Measurements from ENCODE around the gene APLP2.

Gene APLP2

DNA sequence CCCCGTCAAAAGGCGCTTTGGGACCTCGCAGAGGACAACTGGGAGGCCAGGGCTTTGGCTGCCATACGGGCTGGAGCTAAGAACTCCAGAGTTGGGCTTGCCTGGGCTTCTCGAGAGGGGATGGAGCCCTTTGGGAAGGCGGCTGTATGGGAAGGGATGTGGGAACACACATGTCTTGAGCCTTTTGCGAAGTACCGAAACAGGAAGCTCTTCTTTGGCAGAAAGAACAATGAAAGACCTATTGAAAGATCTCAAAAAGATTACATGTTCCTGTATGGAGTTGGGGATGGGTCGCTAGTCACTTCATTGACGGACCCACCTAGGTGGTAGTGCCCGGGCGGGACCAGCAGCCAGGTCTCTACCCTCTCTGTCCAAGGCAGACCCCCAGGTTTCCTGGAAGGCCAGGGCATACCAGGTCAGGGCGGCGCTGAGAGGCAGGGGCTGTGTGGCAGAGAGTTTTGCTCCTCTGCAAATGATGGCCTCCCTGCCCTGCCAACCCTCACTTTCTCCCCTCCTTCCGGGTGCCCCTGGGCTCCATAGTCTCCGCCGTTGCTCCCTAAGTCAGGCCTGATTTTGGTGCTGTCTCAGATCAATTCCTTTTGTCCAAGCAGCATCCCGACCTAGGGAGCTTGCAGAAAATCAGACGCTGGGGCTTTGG, 90.9 kb downstream of the APLP2 start:
- Histone ChIP-seq H3K27ac (ENCODE audit: low read depth, low read length) (no peak overlapping the region), H3K9me3 (ENCODE audit: insufficient read depth, low read depth, low read length) (no peaks in the 10 kb centered on the region), H3K27me3 (ENCODE audit: insufficient read depth, low read length) (peaks cover 66% of the 10 kb centered on the region), H3K4me1 (ENCODE audit: insufficient read depth, low read length) (peaks cover 14% of the 10 kb centered on the region), H3K36me3 (ENCODE audit: insufficient read depth, low read length) (no peaks in the 10 kb centered on the region), H3K9ac (ENCODE audit: low read depth, low read length) (peak overlapping the region; percentile 61; the same call in 1 of the 2 replicates), H3K4me3 (ENCODE audit: low read length) (peak overlapping the region; percentile 49)
- 68% methylated on average over 19 of the region's 19 CpGs for WGBS

- peaks cover 12% of the 10 kb centered on the region for H3K4me1 ChIP-seq (ENCODE audit: insufficient read depth, low read length)
- H3K9ac ChIP-seq (ENCODE audit: low read depth, low read length): no peak overlapping the region
- H3K27me3 ChIP-seq (ENCODE audit: insufficient read depth, low read length): peaks cover 76% of the 10 kb centered on the region
These were observed 91.9 kb downstream of the APLP2 start for GRCh38 chr11:130161441-130162145.

GRCh38 chr11:130162733-130163132, 93.0 kb downstream of the APLP2 start:
- Histone ChIP-seq H3K4me1 (ENCODE audit: insufficient read depth, low read length) (peaks cover 8% of the 10 kb centered on the region), H3K4me3 (ENCODE audit: low read length) (no peak overlapping the region), H3K9ac (ENCODE audit: low read depth, low read length) (no peak overlapping the region), H3K27me3 (ENCODE audit: insufficient read depth, low read length) (peaks cover 74% of the 10 kb centered on the region), H3K36me3 (ENCODE audit: insufficient read depth, low read length) (no peaks in the 10 kb centered on the region), H3K9me3 (ENCODE audit: insufficient read depth, low read depth, low read length) (no peaks in the 10 kb centered on the region), H3K27ac (ENCODE audit: low read depth, low read length) (no peak overlapping the region)
- 94% methylated on average over 5 of the region's 5 CpGs for WGBS

More at GRCh38 chr11:130161441-130162145, 91.9 kb downstream of the APLP2 start:
- H3K9me3 ChIP-seq (ENCODE audit: insufficient read depth, low read depth, low read length): no peaks in the 10 kb centered on the region
- no peak overlapping the region for H3K27ac ChIP-seq (ENCODE audit: low read depth, low read length)
- WGBS: 75% methylated on average over 11 of the region's 11 CpGs
- no peaks in the 10 kb centered on the region for H3K36me3 ChIP-seq (ENCODE audit: insufficient read depth, low read length)
- H3K4me3 ChIP-seq (ENCODE audit: low read length): no peak overlapping the region

- H3K9ac ChIP-seq (ENCODE audit: low read depth, low read length): no peak overlapping the region
- H3K27ac ChIP-seq (ENCODE audit: low read depth, low read length): no peak overlapping the region
- H3K4me1 ChIP-seq (ENCODE audit: insufficient read depth, low read length): peaks cover 8% of the 10 kb centered on the region
- H3K9me3 ChIP-seq (ENCODE audit: insufficient read depth, low read depth, low read length): no peaks in the 10 kb centered on the region
- peaks cover 74% of the 10 kb centered on the region for H3K27me3 ChIP-seq (ENCODE audit: insufficient read depth, low read length)
- H3K4me3 ChIP-seq (ENCODE audit: low read length): no peak overlapping the region
- H3K36me3 ChIP-seq (ENCODE audit: insufficient read depth, low read length): no peaks in the 10 kb centered on the region
- 70% methylated on average over 13 of the region's 13 CpGs for WGBS
These were observed 93.9 kb downstream of the APLP2 start for GRCh38 chr11:130163346-130164220.

DNA sequence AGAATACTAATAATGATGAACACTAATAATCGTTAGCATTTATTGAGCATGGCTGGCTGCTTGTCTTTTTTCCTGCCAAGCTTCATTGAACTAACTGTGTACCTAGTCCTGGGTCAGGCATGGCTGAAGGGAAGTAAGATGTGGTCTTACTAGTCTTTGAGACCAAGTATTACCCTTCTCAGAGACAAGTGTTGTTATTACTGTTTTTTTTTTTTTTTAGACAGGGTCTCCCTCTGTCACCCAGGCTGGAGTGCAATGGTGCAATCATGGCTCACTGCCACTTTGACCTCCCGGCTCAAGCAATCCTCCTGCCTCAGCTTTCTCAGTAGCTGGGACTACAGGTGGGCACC, 94.5 kb downstream of the APLP2 start:
- H3K4me3 ChIP-seq (ENCODE audit: low read length): no peak overlapping the region
- peaks cover 8% of the 10 kb centered on the region for H3K4me1 ChIP-seq (ENCODE audit: insufficient read depth, low read length)
- H3K9me3 ChIP-seq (ENCODE audit: insufficient read depth, low read depth, low read length): no peaks in the 10 kb centered on the region
- H3K27ac ChIP-seq (ENCODE audit: low read depth, low read length): no peak overlapping the region
- H3K9ac ChIP-seq (ENCODE audit: low read depth, low read length): no peak overlapping the region
- no peaks in the 10 kb centered on the region for H3K36me3 ChIP-seq (ENCODE audit: insufficient read depth, low read length)
- WGBS: 99% methylated on average over 2 of the region's 2 CpGs
- peaks cover 72% of the 10 kb centered on the region for H3K27me3 ChIP-seq (ENCODE audit: insufficient read depth, low read length)

- Histone ChIP-seq H3K4me3 (ENCODE audit: low read length) (no peak overlapping the region), H3K27me3 (ENCODE audit: insufficient read depth, low read length) (peaks cover 72% of the 10 kb centered on the region), H3K36me3 (ENCODE audit: insufficient read depth, low read length) (no peaks in the 10 kb centered on the region), H3K27ac (ENCODE audit: low read depth, low read length) (no peak overlapping the region), H3K4me1 (ENCODE audit: insufficient read depth, low read length) (peaks cover 4% of the 10 kb centered on the region), H3K9ac (ENCODE audit: low read depth, low read length) (no peak overlapping the region), H3K9me3 (ENCODE audit: insufficient read depth, low read depth, low read length) (no peaks in the 10 kb centered on the region)
- 91% methylated on average over 6 of the region's 9 CpGs for WGBS
These were observed 96.1 kb downstream of the APLP2 start for GRCh38 chr11:130165601-130166456.

GRCh38 chr11:130166457-130166784, 96.7 kb downstream of the APLP2 start:
- H3K36me3 ChIP-seq (ENCODE audit: insufficient read depth, low read length): no peaks in the 10 kb centered on the region
- no peak overlapping the region for H3K4me3 ChIP-seq (ENCODE audit: low read length)
- H3K9ac ChIP-seq (ENCODE audit: low read depth, low read length): no peak overlapping the region
- H3K4me1 ChIP-seq (ENCODE audit: insufficient read depth, low read length): no peaks in the 10 kb centered on the region
- H3K27ac ChIP-seq (ENCODE audit: low read depth, low read length): no peak overlapping the region
- H3K9me3 ChIP-seq (ENCODE audit: insufficient read depth, low read depth, low read length): no peaks in the 10 kb centered on the region
- H3K27me3 ChIP-seq (ENCODE audit: insufficient read depth, low read length): peaks cover 72% of the 10 kb centered on the region
- WGBS: 91% methylated on average over 4 of the region's 4 CpGs

DNA sequence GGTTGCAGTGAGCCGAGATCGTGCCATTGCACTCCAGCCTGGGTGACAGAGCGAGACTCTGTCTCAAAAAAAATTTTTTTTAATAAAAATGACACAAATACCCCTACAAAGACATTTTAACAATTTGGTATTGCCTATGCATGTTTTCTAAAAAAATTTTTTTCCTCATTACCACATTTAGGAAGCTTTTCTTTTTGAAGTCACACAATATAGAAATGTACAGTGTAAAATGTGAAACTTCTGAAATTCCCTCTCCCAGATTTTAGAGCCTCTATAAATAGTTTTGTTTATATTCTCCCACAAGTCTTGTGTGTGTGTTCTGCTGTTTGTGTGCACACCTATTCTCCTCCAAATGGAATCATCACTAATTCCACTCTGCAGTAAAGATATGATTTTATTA, 97.5 kb downstream of the APLP2 start:
- Histone ChIP-seq H3K36me3 (ENCODE audit: insufficient read depth, low read length) (no peaks in the 10 kb centered on the region), H3K4me3 (ENCODE audit: low read length) (no peak overlapping the region), H3K27ac (ENCODE audit: low read depth, low read length) (no peak overlapping the region), H3K9me3 (ENCODE audit: insufficient read depth, low read depth, low read length) (no peaks in the 10 kb centered on the region), H3K9ac (ENCODE audit: low read depth, low read length) (no peak overlapping the region), H3K27me3 (ENCODE audit: insufficient read depth, low read length) (peaks cover 72% of the 10 kb centered on the region), H3K4me1 (ENCODE audit: insufficient read depth, low read length) (no peaks in the 10 kb centered on the region)
- 100% methylated on average over 3 of the region's 3 CpGs for WGBS

GRCh38 chr11:130168105-130168504, 98.4 kb downstream of the APLP2 start:
- H3K27ac ChIP-seq (ENCODE audit: low read depth, low read length): no peak overlapping the region
- no peaks in the 10 kb centered on the region for H3K9me3 ChIP-seq (ENCODE audit: insufficient read depth, low read depth, low read length)
- no peak overlapping the region for H3K4me3 ChIP-seq (ENCODE audit: low read length)
- 95% methylated on average over 7 of the region's 7 CpGs for WGBS
- H3K9ac ChIP-seq (ENCODE audit: low read depth, low read length): no peak overlapping the region
- peaks cover 68% of the 10 kb centered on the region for H3K27me3 ChIP-seq (ENCODE audit: insufficient read depth, low read length)
- H3K4me1 ChIP-seq (ENCODE audit: insufficient read depth, low read length): no peaks in the 10 kb centered on the region
- no peaks in the 10 kb centered on the region for H3K36me3 ChIP-seq (ENCODE audit: insufficient read depth, low read length)

- H3K9me3 ChIP-seq (ENCODE audit: insufficient read depth, low read depth, low read length): no peaks in the 10 kb centered on the region
- no peak overlapping the region for H3K4me3 ChIP-seq (ENCODE audit: low read length)
- H3K27ac ChIP-seq (ENCODE audit: low read depth, low read length): no peak overlapping the region
- no peaks in the 10 kb centered on the region for H3K36me3 ChIP-seq (ENCODE audit: insufficient read depth, low read length)
- no peak overlapping the region for H3K9ac ChIP-seq (ENCODE audit: low read depth, low read length)
- WGBS: 55% methylated on average over 8 of the region's 8 CpGs
- peaks cover 67% of the 10 kb centered on the region for H3K27me3 ChIP-seq (ENCODE audit: insufficient read depth, low read length)
- H3K4me1 ChIP-seq (ENCODE audit: insufficient read depth, low read length): no peaks in the 10 kb centered on the region
These were observed 100.7 kb downstream of the APLP2 start for GRCh38 chr11:130170345-130170744.

Measured in HUES64 (cell line).